Inferior parietal cortex (tissue), 1 donor: ENCODE results near the gene SH2B2.

Experiments
- DNase-seq: peaks from one replicate; pipeline ENCODE4 v3.0.0-alpha.2; 2016; ENCODE audit errors: extremely low spot score

Gene SH2B2

GRCh38 chr7:102266541-102266940, 20.1 kb upstream of the SH2B2 start:
- DNase-seq = no peak

GRCh38 chr7:102268635-102269034, 18.0 kb upstream of the SH2B2 start:
- no peak for DNase-seq

- DNase-seq = no peak
Observed at GRCh38 chr7:102270178-102270887, 16.3 kb upstream of the SH2B2 start.

- DNase-seq = no peak
Observed at GRCh38 chr7:102271158-102271798, 15.4 kb upstream of the SH2B2 start.

- DNase-seq = peak; percentile 82
Observed at GRCh38 chr7:102272075-102272916, 14.4 kb upstream of the SH2B2 start.

- no peak for DNase-seq
Observed at GRCh38 chr7:102272917-102273748, 13.5 kb upstream of the SH2B2 start.

GRCh38 chr7:102273749-102274712, 12.6 kb upstream of the SH2B2 start:
- DNase-seq = no peak

GRCh38 chr7:102275123-102275703, 11.5 kb upstream of the SH2B2 start:
- no peak for DNase-seq

- no peak for DNase-seq
Observed at GRCh38 chr7:102277901-102278300, 8.8 kb upstream of the SH2B2 start.

GRCh38 chr7:102279537-102280400, 6.9 kb upstream of the SH2B2 start:
- DNase-seq = peak; percentile 68

- no peak for DNase-seq
Observed at GRCh38 chr7:102280521-102280920, 6.1 kb upstream of the SH2B2 start.

- no peak for DNase-seq
Observed at GRCh38 chr7:102281785-102282184, 4.9 kb upstream of the SH2B2 start.

- no peak for DNase-seq
Observed at GRCh38 chr7:102282465-102283362, 4.0 kb upstream of the SH2B2 start.

GRCh38 chr7:102283477-102284189, 3.0 kb upstream of the SH2B2 start:
- DNase-seq = no peak

GRCh38 chr7:102284399-102284798, 2.3 kb upstream of the SH2B2 start:
- no peak for DNase-seq

- no peak for DNase-seq
Observed at GRCh38 chr7:102284891-102285539, 1.7 kb upstream of the SH2B2 start.
